HG03442 (cell line): ENCODE measurements around the gene TMEM134.
"Not testable (repeated sequence)": the region's sequence is repeated elsewhere in the genome, so short reads cannot be mapped to it uniquely, and the experiment has no call there.

Experiments used
- ATAC-seq: cut with Tn5 transposase; IDR thresholded peaks from one replicate; pipeline ENCODE4 v1.9.1; 2021; ENCODE audit warnings: mild to moderate bottlenecking, moderate library complexity; ENCODE audit not compliant: unreplicated experiment

TMEM134 gene

DNA sequence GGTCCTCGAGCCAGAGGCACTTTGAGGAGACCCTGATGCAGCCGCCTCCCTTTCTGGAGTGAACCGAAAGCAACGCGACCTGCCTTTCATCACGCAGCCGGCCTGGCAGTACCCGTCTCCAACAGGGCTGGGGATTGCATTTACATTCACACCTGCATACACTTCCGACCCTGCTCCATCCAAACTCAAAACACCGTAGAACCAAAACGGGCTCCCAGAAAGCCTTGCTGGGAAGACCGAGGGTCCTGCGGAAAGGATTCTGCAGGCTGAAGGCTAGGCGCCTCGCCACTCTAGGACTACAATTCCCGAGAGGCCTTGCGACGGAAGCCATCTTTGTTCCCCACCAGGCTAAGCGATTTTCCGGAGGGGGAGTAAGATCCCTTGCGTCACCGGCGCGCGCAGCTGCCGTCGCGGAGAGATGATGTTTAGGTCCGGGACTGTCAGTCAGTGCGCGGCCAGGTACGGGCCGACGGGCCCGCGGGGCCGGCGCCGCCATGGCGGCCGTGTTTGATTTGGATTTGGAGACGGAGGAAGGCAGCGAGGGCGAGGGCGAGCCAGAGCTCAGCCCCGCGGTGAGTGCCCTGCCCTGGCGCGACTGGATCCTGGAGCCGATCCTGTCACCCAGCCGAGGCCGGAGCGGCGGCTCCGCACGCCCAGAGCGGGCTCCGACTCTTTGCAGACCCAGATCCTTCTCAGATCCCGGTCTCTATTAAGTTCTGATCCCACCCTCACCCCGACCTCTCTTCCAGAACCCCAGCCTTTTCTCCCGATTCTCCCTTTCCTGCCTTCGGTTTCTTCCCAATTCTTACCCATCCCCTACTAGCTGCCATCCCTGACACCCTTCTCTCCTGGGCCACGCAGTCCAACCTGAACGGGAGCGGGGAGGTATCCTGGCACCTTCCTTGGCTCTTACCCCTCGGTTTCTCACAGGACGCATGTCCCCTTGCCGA is 40.7 kb downstream of the TMEM134 start, which contains the start of gene RPS6KB2:
RPS6KB2 (plus strand) TSS at position 443 of the 950 bp plus-strand sequence; CDS start at position 495, 52 bp downstream.
- ATAC-seq = peak; percentile 84

DNA sequence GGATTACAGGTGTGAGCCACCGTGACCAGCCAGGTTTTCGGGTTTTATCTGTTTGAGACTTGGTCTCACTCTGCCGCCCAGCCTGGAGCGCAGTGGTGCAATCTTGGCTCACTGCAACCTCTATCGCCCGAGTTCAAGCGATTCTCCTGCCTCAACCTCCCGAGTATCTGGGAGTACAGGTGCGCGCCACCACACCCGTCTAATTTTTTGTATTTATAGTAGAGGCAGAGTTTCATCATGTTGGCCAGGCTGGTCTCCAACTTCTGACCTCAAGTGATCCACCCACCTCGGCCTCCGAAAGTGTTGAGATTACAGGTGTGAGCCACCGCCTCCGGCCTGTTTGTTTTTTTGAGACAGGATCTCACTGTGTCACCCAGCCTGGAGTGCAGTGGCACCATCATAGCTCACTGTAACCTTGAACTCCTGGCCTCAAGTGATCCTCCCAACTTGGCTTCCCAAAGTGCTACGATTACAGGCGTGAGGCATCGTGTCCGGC is 41.6 kb downstream of the TMEM134 start:
- ATAC-seq = not testable (repeated sequence)

DNA sequence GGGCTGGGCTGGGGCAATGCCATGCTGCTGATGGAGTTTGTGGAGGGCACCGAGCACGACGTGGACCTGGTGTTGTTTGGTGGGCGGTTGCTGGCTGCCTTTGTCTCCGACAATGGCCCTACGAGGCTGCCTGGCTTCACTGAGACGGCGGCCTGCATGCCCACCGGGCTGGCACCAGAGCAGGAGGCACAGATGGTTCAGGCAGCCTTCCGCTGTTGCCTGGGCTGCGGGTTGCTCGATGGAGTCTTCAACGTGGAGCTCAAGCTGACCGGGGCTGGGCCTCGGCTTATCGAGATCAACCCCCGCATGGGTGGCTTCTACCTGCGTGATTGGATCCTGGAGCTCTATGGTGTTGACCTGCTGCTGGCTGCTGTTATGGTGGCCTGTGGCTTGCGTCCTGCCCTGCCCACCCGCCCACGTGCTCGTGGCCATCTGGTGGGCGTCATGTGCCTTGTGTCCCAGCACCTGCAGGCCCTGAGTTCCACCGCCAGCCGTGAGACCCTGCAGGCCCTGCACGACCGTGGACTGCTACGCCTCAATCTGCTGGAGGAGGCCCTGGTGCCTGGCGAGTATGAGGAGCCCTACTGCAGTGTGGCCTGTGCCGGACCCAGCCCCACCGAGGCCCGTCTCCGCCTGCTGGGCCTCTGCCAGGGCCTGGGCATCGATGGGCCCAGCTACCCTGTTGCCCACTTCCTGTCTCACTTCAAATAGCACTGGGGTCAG is 45.0 kb downstream of the TMEM134 start:
- ATAC-seq = no peak

DNA sequence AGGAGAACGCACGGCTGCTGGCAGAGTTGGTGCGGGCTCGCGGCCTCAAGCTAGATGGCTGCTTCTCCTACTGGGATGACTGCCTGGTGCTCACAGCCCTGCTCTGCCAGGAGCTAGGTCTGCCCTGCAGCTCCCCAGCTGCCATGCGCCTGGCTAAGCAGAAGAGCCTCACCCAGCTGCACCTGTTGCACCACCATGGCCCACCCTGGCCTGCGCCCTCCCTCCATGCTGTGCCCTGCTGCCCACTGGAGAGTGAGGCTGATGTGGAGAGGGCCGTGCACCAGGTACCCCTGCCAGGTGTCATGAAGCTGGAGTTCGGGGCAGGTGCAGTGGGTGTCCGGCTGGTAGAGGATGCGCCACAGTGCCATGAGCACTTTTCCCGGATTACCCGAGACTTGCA is 45.6 kb downstream of the TMEM134 start:
- ATAC-seq = no peak

DNA sequence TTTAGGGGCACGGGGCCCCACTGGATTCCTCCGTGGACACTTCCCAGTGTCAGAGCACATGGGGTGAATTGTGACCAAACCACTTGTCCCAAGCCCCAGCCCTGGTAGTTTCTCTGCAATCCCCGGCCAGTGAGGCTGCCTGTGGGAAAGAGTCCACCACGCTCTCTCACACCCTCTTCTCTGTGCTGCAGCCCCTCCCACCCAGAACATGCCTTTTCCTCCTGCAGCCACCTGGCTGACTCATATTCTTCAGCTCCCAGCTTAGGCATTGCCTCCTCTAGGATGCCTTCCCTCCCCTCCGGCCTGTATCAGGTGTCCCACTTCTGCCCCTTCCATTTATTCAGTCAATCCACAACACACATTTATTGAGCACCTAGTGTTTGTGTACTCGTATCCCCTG is 46.2 kb downstream of the TMEM134 start:
- no peak for ATAC-seq

DNA sequence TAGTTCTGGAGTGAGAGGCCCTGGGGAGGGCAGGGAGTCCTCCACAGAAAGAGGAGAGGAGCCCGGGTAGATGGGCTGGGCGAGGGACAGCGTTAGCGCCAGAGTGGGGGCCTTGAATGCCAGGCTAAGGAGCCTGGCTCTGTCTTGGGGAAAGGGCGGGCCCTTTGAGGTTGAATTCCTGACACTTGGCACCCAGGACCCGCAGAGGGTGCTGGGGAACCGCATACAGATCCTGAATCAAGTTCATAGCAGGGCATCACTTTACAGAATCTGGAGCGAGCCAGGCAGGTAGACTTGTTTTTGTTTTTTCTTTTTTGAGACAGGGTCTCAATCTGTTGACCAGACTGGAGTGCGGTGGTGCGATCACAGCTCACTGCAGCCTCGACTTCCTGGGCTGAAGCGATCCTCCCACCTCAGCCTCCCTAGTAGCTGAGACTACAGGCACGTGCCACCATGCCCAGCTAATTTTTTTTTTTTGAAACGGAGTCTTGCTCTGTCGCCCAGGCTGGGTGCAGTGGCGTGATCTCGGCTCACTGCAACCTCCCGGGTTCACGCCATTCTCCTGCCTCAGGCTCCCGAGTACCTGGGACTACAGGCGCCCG is 47.5 kb downstream of the TMEM134 start:
- no peak for ATAC-seq

DNA sequence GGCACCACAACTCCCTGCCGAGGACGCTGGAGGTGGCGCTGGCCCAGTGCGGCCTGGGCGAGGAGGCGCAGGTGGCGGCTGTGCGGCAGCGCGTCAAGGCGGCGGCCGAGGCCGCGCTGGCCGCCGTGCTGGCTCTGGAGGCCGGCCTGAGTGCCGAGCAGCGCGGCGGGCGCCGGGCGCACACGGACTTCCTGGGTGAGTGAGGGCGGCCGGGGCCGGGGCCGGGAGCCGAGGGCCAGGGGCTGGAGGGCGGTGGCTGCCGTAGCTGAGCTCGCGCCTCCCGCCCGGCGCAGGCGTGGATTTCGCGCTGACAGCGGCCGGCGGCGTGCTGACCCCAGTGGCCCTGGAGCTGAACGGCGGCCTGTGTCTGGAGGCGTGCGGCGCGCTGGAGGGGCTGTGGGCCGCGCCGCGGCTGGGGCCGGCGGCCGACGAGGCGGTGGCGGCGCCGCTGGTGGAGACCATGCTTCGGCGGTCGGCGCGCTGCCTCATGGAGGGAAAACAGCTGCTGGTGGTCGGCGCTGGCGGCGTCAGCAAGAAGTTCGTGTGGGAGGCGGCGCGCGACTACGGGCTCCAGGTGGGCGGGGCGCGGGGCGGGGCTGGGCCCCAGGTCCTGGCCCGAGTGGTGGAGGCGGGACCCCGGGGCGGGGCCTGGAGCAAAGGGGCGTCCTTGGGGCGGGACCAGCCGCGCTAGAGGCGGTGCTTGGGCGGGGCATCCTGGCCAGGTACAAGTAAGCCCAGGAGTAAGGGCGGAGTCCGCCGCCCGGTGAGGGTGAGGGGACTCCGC is 48.2 kb downstream of the TMEM134 start:
- peak; percentile 76 for ATAC-seq

DNA sequence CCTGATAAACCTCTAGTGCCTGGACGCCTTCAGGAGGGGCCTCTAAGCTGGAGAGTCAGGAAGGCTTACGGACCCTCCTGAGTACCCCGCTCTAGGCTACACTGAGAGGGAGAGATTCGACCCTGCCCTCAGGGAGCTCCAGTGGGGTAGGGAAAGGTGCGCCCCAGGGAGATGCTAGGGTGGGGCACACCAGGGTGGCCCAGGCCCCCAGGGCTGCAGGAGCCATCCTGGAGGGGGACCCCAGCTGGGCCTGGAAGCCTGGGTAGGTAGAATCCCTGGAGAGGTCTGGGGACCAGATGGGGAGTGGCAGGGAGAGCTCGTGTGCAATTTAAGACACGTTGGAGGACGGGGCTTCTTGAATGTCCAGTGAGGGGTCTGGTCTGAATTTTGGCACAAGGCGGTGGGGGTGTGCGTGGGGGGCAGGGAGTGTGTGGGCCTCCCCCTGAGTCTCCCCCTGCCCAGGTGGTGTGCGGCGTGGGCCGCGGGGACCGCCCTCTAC is 48.9 kb downstream of the TMEM134 start:
- no peak for ATAC-seq

DNA sequence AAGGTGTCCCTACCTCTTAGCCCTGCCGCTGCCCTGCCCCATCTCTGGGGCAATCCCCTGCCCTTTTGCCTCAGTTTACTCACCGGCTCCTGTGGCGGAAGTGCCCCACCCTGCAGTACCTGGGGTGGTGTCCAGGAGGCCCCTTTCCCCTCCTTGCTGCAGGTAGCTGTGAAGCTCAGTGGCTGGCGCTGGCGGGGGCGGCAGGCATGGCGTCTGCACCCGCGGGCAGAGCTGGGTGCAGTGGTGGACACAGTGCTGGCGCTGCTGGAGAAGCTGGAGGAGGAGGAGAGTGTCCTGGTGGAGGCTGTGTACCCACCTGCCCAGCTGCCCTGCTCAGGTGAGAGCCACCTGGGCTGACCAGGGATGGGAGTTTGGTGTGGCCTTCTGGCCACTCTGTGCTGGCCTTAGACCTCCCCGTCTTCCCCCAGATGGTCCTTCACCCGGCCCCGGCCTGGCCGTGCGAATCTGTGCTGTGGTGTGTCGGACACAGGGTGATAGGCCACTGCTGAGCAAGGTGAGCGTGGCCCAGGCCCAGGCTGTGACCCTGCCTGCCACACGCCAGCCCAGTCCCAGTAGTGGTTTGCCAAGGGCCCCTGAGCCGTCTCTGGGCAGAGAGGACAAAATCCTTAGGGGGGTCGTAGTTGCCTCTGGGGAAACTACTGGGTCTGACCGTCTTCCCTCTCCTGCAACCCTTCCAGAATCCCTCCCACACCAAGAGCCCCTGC is 49.6 kb downstream of the TMEM134 start:
- ATAC-seq = no peak

DNA sequence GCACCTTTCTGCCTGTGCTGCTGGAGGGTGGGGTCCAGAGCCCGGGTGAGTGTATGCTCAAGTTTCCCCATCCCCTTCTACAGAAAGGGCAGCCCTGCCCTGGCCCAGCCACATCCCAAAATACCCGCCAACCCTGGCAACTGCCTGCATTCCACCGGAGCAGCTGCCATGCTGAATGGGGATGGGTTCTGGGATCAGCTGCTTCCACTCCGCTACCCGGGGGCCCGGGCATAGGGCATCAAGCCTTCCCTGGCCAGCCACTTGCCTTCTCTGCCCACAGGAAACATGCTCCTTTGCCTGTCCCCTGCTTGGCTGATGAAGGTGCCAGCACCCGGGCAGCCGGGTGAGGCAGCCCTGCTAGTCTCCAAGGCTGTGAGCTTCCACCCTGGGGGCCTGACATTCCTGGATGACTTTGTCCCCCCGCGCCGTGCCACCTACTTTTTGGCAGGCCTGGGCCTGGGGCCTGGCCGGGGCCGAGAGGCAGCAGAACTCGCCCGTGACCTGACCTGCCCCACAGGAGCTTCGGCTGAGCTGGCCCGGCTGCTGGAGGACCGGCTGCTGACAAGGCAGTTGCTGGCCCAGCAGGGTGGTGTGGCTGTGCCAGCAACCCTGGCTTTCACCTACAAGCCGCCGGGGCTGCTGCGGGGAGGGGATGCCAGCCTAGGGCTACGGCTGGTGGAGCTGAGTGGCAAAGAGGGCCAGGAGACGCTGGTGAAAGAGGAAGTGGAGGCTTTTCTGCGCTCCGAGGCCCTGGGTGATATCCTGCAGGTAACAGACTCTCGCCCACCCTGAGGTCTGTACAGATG is 50.4 kb downstream of the TMEM134 start:
- no peak for ATAC-seq

DNA sequence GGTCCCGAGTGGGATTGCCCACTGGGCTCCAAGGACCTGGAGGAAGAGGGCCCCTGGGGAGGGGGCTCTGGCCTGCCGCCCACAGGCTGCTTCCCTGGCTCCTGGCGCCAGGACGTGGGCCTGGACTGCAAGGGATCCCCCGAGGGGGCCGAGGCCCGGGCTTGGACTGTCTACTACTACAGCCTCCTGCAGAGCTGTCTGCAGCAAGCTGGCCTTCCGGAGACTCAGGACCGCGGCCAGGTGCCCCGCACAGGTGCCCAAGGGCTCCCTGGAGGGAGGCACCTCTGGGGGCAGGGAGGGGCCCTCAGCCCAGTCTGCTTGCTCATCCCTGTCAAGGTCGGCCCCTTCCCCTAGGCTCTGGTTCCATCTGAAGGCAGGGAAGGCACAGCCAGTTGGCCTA is 51.6 kb downstream of the TMEM134 start:
- no peak for ATAC-seq

DNA sequence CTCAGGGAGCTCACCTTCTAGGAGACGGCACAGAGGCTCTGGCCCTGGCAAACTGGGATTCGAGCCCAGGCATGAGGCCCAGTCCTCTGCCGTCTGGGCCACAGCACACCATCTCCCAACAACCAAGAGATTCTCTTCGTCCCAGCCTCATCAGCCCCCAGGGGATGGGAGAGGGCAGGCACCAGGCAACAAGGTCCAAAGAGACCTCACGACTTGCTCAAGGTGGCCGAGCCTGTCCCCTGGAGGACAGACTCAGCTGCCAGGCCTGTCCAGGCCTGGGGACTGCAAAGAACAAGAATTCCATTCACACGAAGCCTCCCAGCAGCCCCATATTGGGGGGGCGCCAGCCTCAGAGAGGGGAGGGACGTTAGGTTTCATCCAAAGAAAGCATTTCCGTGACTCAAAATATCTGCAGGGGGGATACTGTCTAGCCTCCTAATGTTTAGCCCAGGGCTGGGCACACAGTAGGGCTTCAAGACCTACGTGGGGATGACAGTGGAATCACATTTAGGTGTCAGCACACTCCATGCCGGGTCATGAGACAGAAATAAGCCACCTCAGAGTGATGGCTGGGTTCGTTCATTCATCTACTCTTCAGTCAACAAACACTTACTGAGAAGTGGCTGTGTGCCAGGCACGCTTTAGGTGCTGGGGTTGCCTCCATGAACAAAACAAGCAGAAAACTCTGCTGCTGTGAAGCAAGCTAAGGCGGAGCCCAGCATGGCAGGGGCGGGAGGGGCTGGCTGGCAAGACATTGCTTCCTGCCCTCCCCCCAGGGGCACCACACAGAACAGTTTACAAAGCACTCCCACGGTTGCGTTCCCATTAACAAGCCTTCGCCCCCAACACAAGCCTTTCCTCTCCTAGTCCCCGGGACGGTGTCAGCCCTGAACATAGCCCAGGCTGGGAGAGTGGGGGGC is 52.4 kb downstream of the TMEM134 start:
- no peak for ATAC-seq

DNA sequence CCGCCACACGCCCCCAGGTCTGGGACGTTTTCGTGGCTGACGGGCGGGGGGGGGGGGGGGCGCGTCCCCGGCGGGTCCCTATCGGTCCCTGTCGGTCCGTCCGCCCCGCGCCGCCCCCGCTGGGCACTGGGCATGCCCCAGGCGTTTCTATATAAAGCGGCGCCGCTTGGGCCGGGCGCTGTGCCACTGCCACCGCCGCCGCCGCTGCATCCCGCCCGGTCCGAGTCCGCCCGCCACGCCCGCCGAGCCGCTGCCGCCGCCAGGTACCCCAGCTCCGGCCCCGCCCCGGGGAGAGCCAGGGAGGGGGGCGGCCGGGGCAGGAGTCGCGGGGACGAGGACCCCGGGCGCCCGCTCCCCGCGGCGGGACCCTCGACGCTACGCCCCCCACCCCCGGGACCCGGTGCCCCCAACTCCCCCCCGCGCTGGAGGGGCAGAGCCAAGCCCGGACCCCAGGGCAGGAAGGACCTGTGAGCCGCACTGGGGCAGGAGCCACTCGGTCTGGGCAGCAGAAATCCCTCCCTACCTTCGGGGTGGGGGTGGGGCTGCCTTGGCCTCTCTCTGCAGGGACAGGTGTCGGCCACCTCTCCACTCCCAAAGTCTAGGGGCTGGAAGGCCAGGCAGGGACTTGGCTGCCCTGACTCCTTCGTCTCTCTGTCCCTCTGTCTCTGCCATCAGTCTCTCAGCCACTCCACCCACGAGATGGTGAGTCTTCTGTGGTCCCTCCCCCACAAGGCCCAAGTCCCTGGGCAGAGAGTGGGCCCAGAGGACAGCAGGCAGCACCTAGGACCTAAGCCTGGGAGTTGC is 53.3 kb downstream of the TMEM134 start, which contains the start of gene CARNS1:
CARNS1 (plus strand) TSS at position 178 of the 804 bp plus-strand sequence; CDS start at position 700, 522 bp downstream.
- ATAC-seq = no peak

DNA sequence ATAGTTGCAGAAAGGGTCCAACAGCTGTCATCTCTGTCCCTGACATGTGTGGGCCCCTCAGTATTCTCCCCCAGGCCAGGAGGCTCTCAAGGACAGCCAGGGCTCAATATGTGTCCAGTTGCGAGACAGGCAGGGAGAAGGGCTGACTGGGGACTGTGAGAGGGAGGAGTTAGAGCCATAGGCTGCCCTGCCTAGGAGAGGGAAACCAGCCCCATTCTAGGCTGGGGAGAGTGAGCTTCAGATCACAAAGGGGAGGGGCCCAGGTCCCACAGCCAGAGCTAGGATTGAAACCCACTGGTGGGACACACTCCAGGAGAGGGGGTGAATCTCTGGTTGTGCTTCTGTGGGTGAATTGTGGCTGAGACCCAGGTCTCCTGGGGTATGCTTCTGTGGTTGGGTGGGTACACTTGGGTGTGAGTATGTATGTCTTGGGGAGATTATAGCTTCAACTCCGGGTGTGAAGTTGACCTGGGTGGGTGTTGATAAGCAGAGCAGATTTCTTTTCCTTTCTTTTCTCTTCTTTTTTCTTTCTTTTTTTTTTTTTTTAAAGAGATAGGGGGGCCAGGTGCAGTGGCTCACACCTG is 55.7 kb downstream of the TMEM134 start:
- no peak for ATAC-seq

DNA sequence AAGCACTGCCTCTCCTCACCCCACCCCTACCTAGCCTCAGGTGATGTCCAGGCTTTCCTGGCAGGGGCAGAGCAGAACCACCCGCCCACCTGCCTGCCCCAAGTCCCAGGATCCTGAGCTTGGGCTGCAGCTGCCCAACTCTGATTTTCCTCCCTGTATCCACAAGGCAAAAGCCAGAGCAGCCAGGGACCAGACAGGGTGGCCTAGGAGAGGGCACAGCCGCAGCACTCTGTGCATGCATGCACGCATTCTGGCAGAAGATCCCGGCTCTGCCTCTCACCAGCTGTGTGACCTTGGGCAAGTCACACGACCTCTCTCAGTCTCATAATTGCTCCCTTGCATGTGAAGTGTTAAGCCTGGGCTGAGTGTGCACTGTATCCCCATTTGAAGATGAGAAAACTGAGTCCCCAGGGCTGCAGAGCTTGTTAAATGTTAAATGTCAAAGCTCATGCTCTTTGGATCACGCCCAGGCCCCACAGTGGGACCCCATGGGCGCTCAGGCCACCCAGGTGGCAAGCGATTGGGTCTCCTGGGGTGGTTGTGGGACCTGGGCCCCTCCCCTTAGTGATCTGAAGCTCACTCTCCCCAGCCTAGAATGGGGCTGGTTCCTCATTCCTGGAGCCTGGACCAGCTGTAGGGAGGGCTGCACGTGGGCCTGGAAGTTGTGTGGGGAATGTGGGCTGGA is 56.4 kb downstream of the TMEM134 start:
- ATAC-seq = no peak

DNA sequence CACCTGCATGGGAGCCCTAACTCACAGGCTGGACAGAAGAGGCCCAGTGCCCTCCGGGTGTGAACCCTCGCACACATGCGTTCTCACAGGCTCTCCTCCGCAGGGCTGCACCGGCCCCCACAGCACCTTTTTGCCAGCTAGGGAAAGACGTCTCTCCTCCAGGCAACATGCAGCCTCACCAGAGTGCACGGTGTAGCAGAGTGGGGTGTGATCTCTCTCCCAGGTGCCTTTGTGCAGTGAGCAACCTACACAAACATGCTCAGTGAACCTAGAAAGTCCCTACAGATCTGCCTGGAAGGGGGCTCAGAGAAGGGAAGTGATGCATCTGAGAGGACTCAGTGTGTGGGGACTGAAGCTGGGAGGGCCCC is 57.3 kb downstream of the TMEM134 start:
- ATAC-seq = no peak
